SK-N-MC (cell line): ENCODE results near the gene MAN2B1.
"Not testable (repeated sequence)": the region's sequence is repeated elsewhere in the genome, so short reads cannot be mapped to it uniquely, and the experiment has no call there.

Experiments used
- DNase-seq: peaks from one replicate; pipeline ENCODE4 v3.0.0-alpha.2; 2011; ENCODE audit warnings: low read depth, low spot score
- H3K27ac ChIP-seq: fragments of 200-600 bp; sonication (generic); 2 replicates; pipeline ENCODE4 v1.5.1; 2016; ENCODE audit warnings: mixed run types
- H3K36me3 ChIP-seq: fragments of 200-600 bp; sonication (generic); 2 replicates; pipeline ENCODE4 v1.6.1; 2017; ENCODE audit warnings: antibody characterized with exemption, low read length, mixed read lengths; ENCODE audit not compliant: insufficient read depth
- H3K4me3 ChIP-seq: fragments of 200-600 bp; sonication (generic); 2 replicates; pipeline ENCODE4 v1.5.1; 2016
- H3K9ac ChIP-seq: fragments of 200-600 bp; sonication (generic); 2 replicates; pipeline ENCODE4 v1.8.0; 2017; ENCODE audit warnings: mixed run types, mixed read lengths; ENCODE audit not compliant: insufficient read length
- H3K9me3 ChIP-seq: fragments of 200-600 bp; sonication (generic); 2 replicates; pipeline ENCODE4 v1.6.1; 2017; ENCODE audit warnings: low read depth, mild to moderate bottlenecking, antibody characterized with exemption, low read length, moderate library complexity, mixed read lengths
- EZH2 ChIP-seq: fragments of 200-600 bp; sonication (generic); IDR thresholded peaks from one replicate; pipeline ENCODE4 v1.6.1; 2017; ENCODE audit warnings: antibody characterized with exemption
- FOXP2 ChIP-seq: optimal IDR thresholded peaks from 2 replicates; pipeline ENCODE3; 2011; ENCODE audit warnings: mild to moderate bottlenecking, moderate library complexity; ENCODE audit not compliant: insufficient read depth; ENCODE audit errors: extremely low read length, control extremely low read depth
- POLR2AphosphoS5 ChIP-seq: IDR thresholded peaks from 2 replicates; pipeline ENCODE4 v1.6.1; 2012; ENCODE audit warnings: mild to moderate bottlenecking, low read depth, low read length, borderline replicate concordance

MAN2B1 gene

DNA sequence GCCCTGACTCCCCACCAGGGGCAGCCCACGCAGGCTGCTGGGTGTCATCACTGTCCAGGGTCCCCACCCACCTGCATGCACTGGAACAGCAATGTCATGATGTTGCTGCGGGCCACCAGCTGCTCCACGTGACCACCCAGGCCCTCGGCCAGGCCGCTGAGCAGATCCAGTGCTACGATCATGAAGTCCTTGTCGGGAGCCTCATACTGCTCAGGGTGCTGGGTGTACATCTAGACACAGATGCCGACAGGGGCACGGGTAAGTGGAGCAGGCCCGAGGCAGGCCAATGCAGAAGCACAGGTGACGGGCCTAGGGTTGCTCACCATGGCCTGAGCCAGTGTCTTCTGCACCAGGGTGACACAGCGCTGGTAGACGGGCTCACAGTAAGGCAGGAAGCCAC is 38.6 kb upstream of the MAN2B1 start:
- peaks cover 84% of the 10 kb centered on the region for H3K36me3 ChIP-seq
- no peak for TF ChIP-seq EZH2
- TF ChIP-seq POLR2AphosphoS5, result no peak
- TF ChIP-seq FOXP2, result no peak
- no peak overlapping the region for H3K27ac ChIP-seq
- DNase-seq, result no peak
- H3K4me3 ChIP-seq, result no peak overlapping the region
- no peak overlapping the region for H3K9ac ChIP-seq
- H3K9me3 ChIP-seq, result no peaks in the 10 kb centered on the region

DNA sequence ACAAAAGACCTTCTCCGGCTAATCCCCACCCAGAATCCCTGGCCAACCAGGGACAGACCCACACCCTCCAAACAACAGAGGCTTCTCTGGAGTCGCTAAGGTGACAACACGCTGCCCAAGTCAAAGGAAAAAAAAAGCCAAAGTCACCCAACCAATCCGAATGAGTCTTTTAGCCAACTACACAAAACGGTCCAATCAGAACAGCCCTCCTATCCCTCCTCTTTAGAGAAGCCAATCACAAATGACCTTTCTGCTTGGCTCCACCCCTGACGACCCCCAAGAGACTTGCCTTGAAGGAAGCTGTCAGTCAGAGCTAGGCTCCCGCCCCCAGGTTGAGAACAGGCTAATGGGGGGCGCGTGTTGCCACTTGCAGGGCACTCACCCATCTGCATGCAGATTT is 36.5 kb upstream of the MAN2B1 start:
- H3K4me3 ChIP-seq, result no peak overlapping the region
- H3K9ac ChIP-seq, result no peak overlapping the region
- H3K27ac ChIP-seq, result no peak overlapping the region
- DNase-seq, result no peak
- peaks cover 68% of the 10 kb centered on the region for H3K36me3 ChIP-seq
- no peaks in the 10 kb centered on the region for H3K9me3 ChIP-seq
- TF ChIP-seq FOXP2 (no peak), EZH2 (no peak), POLR2AphosphoS5 (no peak; the same call in 1 of the 2 replicates)

DNA sequence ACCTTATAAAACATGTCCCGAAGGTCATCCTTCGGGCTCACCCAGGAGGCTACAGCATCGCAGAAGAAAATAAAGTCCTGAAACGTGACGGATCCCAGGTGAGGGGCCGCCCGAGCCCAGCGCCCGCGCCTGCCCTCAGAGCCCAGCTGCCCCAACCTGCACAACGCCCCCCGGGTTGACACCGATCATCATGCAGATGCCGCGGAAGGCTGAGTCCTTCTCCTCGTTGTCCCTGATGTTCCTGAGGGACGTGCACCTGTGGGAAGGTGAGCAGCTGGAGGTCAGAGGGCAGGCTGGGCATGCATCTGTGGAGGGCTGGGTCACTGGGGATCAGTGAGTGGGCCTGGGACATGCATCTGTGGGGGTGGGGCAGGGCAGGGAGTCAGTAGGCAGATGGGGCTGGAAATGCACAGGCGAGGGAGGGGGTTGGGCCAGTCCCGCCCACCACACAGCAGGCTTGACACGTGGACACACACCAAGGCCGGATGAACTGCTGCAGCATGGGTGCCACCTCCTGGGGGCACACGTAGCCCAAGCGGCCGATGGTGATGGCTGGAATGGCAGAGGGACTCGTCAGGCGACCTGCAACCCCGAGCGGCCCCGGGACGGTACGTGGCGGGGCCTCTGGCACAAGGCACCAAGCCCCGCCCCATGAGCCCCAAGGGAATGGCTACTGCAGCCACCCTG is 35.2 kb upstream of the MAN2B1 start:
- peaks cover 61% of the 10 kb centered on the region for H3K36me3 ChIP-seq
- TF ChIP-seq POLR2AphosphoS5 (peak; percentile 24; the same call in 1 of the 2 replicates), EZH2 (no peak), FOXP2 (no peak)
- no peak for DNase-seq
- H3K9ac ChIP-seq, result no peak overlapping the region
- no peaks in the 10 kb centered on the region for H3K9me3 ChIP-seq
- H3K27ac ChIP-seq, result no peak overlapping the region
- no peak overlapping the region for H3K4me3 ChIP-seq

DNA sequence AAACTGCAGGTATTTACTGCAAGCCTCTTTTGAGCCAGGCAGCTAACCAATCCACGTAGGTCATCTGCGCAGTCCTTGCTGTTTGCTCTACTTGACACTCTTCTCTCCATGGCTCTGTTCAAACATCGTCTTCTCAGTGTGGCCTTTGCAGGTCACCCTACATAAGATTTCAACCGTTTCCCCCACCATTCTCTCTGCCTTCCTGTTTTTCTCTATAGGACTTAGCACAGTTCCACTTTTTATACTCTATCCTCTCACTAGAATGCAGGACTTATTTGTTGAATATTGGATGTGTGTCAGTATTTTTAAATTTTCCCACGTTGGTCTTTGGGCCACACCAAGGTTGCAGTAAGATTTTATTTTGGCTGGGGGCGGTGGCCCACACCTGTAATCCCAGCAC is 31.6 kb upstream of the MAN2B1 start:
- TF ChIP-seq EZH2, result no peak
- no peak for TF ChIP-seq POLR2AphosphoS5
- TF ChIP-seq FOXP2, result no peak
- H3K9me3 ChIP-seq, result no peaks in the 10 kb centered on the region
- H3K36me3 ChIP-seq, result peaks cover 30% of the 10 kb centered on the region
- DNase-seq, result no peak
- H3K4me3 ChIP-seq, result no peak overlapping the region
- no peak overlapping the region for H3K9ac ChIP-seq
- no peak overlapping the region for H3K27ac ChIP-seq

DNA sequence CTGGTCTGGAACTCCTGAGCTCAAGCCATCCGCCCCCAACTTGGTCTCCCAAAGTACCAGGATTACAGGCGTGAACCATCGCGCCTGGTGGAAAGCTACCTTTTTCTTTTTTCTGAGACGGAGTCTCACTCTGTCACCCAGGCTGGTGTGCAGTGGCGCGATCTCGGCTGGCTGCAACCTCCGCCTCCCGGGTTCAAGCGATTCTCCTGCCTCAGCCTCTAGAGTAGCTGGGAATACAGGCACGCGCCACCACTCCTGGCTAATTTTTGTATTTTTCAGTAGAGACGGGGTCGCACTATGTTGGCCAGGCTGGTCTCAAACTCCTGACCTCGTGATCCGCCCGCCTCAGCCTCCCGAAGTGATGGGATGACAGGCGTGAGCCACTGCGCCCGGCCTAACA is 30.9 kb upstream of the MAN2B1 start:
- 0 out of 2 replicates have a peak, but pooled peaks have one; percentile 24 for TF ChIP-seq POLR2AphosphoS5
- peak overlapping the region; percentile 88 for H3K4me3 ChIP-seq
- H3K36me3 ChIP-seq, result peaks cover 23% of the 10 kb centered on the region
- H3K9me3 ChIP-seq, H3K27ac ChIP-seq, DNase-seq: not testable (repeated sequence)
- peak overlapping the region; percentile 85 for H3K9ac ChIP-seq

DNA sequence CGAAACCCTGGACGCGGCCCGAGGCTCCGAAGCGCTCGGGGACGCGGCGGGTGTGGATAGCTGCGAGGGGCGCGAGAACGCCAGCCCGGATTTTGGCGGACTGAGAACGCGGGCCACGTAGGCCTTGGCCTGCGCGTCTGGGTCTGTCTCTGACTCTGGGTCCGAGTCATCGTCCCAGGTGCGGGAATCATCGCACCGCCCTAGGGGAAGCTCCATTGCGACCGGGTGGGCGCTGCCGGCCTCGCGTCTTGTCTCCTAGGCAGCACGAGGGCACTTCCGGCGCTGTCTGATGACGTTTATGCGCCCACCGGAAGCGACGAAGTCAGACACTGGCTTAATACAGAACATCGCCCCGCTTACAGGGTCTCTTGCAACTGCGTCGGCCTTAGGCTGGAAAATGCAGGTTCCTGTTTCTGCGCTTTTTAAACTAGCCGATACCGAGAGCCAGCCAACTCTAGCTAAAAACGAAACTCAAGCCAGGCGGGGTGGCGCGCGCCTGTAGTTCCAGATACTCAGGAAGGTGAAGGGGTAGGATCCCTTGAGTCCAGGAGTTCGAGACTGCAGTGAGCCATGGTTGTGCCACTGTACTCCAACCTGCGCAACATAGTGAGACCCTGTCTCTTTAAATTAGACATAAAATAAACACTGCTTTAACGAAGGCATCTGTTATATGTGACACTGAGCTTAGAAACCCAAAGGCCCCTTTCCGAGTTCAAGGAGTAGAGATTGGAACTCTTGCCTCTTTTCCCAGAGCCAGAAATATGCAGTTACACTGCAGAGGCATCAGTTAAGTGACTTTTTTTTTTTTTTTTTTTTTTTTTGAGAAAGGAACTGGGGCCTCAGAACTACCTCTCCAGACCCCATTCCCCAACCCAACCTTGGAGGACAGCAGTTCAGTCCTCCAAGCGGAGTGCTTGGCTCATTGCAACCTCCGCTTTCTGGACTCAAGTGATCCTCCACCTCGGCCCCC is 30.1 kb upstream of the MAN2B1 start, which contains the start of gene FBXW9:
Gene FBXW9 (minus strand): TSS at position 266 of the 970 bp plus-strand sequence. CDS start 50 bp downstream, at position 216.
- peak; percentile 43 for TF ChIP-seq FOXP2
- TF ChIP-seq EZH2, result no peak
- TF ChIP-seq POLR2AphosphoS5, result peak; percentile 92
- peak within 1 kb of the TSS; percentile 95 for H3K27ac ChIP-seq
- DNase-seq, result peak; percentile 91
- peaks cover 16% of the 10 kb centered on the region for H3K36me3 ChIP-seq
- H3K9ac ChIP-seq, result peak within 1 kb of the TSS; percentile 85
- H3K9me3 ChIP-seq, result no peaks in the 10 kb centered on the region
- peak within 1 kb of the TSS; percentile 88 for H3K4me3 ChIP-seq

DNA sequence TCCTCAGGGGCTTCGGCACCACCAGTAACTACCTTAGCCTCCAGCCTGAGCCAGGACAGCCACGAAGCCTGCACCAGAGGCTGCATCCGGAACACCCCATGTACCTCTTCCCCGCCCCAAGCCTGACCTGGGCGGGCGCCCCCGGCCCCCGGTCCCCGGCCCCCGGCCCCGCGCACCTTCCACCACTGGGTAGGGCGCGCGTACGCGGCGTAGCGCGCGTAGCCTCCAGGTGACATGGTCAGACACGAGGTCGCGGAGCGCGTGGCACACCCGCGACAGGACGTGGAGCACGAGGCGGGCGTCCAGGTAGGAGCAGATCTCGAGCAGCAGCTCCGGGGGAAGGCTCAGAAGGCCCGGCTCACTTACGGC is 29.4 kb upstream of the MAN2B1 start:
- no peak overlapping the region for H3K27ac ChIP-seq
- no peak for DNase-seq
- H3K36me3 ChIP-seq, result peaks cover 9% of the 10 kb centered on the region

DNA sequence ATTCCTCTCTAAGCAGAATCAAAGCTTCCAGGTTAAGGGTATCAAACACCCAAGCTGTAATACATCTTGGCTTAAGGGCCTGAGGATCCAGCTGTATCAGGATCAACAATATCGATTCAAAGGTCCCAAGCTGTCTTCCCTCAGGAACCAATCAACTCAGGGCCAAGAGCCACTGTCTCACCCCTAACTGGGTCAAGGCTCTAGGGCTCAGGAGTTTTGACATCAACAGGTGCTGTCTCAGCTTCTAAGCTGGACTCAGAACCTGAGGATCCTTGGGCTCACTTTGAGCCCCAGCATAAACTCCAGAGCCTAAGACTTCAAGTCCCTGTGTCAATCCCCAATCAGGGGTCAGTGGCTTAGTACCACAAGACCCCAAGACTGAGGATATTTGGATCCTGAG is 29.0 kb upstream of the MAN2B1 start:
- H3K4me3 ChIP-seq, result peak overlapping the region; percentile 88
- H3K36me3 ChIP-seq, result peaks cover 5% of the 10 kb centered on the region; the same call in 1 of the 2 replicates
- no peaks in the 10 kb centered on the region for H3K9me3 ChIP-seq
- no peak for TF ChIP-seq FOXP2
- H3K27ac ChIP-seq, result no peak overlapping the region
- no peak for DNase-seq
- H3K9ac ChIP-seq, result peak overlapping the region; percentile 85

More for the DNA sequence above, 29.4 kb upstream of the MAN2B1 start:
- peak overlapping the region; percentile 85 for H3K9ac ChIP-seq
- TF ChIP-seq FOXP2 (no peak), POLR2AphosphoS5 (no peak), EZH2 (no peak)
- H3K4me3 ChIP-seq, result peak overlapping the region; percentile 88
- no peaks in the 10 kb centered on the region for H3K9me3 ChIP-seq

DNA sequence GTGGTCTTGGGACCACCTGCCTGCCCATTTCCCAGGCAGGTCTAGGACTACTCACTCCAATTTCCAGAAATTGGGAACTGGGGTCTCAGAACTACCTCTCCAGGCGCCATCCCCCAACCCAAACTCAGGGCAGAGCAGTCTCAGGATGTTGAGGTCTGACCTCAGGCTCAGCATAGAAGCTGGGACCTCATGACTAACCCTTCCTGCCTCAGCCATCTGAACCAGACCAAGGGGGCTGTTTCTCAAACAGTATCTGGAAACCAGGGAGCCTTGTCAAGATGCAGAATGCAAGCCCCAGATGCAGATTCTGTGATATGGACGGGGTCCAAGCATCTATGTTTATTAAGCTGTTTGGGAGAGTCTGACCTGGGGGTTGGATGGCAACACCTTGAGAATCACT is 28.6 kb upstream of the MAN2B1 start:
- H3K9ac ChIP-seq, result peak overlapping the region; percentile 85
- peaks cover 5% of the 10 kb centered on the region; the same call in 1 of the 2 replicates for H3K36me3 ChIP-seq
- no peak for TF ChIP-seq FOXP2
- TF ChIP-seq EZH2, result no peak
- no peak for TF ChIP-seq POLR2AphosphoS5
- no peaks in the 10 kb centered on the region for H3K9me3 ChIP-seq
- H3K27ac ChIP-seq, result no peak overlapping the region
- peak overlapping the region; percentile 88; the same call in 1 of the 2 replicates for H3K4me3 ChIP-seq
- DNase-seq, result no peak
